Mammary epithelial cell (primary cell): Measurements from ENCODE around the gene ANKRD28.

Experiments
- EZH2 ChIP-seq: IDR thresholded peaks from 2 replicates; pipeline ENCODE4 v1.6.1; 2012; ENCODE audit warnings: low read length, inconsistent platforms, borderline replicate concordance
- TF ChIP-seq, protein P1 (sequence below), 2 donors: IDR thresholded peaks in 1 of 2; conservative IDR thresholded peaks in 1 of 2; 2 replicates each; pipeline ENCODE4 v1.5.1; 2011 to 2012; ENCODE audit warnings: inconsistent platforms in 2 of 2, low read length in 2 of 2, mild to moderate bottlenecking in 2 of 2, control low read depth in 1 of 2, low read depth in 1 of 2; ENCODE audit not compliant: insufficient read depth in 1 of 2; ENCODE audit errors: extremely low read depth in 1 of 2

DNA sequence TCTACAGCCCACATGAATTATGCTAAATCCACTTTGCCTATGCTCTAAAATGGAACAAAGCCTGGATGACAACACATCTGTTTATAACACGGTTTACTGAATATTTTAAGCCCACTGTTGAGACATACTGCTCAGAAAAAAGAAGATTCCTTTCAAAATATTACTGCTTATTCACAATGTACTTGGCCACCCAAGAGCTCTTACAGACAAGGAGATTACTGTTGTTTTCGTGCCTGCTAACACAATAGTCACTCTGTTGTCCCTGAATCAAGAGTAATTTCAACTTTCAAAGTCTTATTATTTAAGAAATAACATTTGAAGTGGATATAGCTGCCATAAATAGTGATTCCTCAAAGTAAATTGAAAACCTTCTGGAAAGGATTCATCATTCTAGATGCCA, 70.9 kb downstream of the ANKRD28 start:
- no peak for TF ChIP-seq EZH2
- TF ChIP-seq, protein P1, sequence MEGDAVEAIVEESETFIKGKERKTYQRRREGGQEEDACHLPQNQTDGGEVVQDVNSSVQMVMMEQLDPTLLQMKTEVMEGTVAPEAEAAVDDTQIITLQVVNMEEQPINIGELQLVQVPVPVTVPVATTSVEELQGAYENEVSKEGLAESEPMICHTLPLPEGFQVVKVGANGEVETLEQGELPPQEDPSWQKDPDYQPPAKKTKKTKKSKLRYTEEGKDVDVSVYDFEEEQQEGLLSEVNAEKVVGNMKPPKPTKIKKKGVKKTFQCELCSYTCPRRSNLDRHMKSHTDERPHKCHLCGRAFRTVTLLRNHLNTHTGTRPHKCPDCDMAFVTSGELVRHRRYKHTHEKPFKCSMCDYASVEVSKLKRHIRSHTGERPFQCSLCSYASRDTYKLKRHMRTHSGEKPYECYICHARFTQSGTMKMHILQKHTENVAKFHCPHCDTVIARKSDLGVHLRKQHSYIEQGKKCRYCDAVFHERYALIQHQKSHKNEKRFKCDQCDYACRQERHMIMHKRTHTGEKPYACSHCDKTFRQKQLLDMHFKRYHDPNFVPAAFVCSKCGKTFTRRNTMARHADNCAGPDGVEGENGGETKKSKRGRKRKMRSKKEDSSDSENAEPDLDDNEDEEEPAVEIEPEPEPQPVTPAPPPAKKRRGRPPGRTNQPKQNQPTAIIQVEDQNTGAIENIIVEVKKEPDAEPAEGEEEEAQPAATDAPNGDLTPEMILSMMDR (conservative IDR thresholded peaks at IDR 0.05 in 1 of 2, IDR thresholded peaks at IDR 0.05 in 1 of 2; ENCODE audit: extremely low read depth in 1 of 2, insufficient read depth in 1 of 2, low read depth in 1 of 2, low read length in 2 of 2) = no peak
